HG02943 (cell line): ENCODE measurements around the gene ELN.

ENCODE experiments used
- ATAC-seq: cut with Tn5 transposase; IDR thresholded peaks from one replicate; pipeline ENCODE4 v1.9.1; 2021; ENCODE audit warnings: mild to moderate bottlenecking, low read depth, moderate library complexity; ENCODE audit not compliant: unreplicated experiment

Gene ELN

DNA sequence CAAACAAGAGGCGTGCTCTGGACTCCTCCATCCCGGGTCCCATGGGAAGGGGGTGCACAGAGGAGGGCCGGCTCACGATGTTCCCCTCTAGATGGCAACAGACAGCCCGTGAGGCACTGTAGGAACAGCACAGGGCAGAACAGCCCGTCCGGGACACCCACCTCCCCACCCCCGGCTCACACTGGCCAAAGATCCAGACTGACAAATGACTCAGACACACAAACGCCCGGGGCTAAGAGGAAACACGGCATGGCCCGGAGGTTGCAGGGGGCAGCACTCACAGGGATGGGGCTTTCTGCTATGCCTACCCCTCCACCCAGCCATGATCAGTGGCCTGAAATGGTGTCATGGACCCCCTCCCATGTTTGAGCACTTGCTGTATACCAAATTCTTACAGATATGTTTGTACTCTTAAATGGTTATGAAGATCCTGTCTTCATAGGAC lies 4.9 kb upstream of the ELN start:
- ATAC-seq: no peak

DNA sequence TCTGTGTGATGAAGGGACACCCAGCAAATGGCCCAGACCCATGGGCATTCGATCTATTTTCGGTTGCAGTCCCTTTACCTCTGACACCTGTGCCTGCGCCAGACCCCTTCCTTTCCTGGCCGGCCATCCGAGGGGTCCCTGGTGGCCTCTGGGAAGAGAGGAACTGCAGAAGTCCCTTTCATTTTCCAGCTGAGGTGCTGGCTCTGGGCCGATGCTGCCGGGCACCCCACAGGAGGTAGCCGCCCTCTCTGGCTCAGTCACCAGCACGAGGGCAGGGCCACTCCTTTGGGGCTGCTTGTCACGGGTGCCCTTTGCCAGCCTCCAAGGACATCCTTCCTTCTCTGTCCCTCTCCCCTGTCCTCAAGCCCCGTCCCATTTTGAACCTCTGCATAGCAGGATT lies 4.2 kb upstream of the ELN start:
- no peak for ATAC-seq

- ATAC-seq: no peak
These were observed 2.8 kb upstream of the ELN start for GRCh38 chr7:74025146-74025545.

GRCh38 chr7:74025730-74026129 lies 2.2 kb upstream of the ELN start:
- ATAC-seq: no peak

DNA sequence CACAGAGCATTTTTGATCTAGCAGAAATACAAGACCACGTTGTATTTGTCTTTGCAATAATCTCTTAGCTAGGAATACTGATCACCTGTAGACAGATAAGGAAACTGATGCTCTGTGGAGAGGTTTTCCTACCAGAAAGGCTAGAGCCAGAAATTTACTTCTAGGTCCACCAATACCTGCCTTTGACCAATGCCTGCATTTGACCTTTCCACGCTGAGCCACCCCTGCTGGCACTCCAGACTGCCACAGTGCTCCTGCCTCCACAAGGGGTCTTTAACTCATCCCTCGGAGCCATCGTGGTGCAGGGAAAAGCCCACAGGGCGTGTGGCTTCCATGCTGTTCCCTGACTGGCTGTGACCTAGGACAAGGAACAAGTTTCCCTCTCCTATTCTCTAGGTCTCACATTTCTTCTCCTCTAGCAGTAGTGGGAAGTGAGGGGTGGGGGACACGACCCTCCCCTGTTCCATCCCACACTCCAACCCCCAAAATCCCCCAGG lies 1.5 kb upstream of the ELN start:
- ATAC-seq: no peak

- ATAC-seq: no peak
These were observed 880 bp upstream of the ELN start for GRCh38 chr7:74026903-74027682.

DNA sequence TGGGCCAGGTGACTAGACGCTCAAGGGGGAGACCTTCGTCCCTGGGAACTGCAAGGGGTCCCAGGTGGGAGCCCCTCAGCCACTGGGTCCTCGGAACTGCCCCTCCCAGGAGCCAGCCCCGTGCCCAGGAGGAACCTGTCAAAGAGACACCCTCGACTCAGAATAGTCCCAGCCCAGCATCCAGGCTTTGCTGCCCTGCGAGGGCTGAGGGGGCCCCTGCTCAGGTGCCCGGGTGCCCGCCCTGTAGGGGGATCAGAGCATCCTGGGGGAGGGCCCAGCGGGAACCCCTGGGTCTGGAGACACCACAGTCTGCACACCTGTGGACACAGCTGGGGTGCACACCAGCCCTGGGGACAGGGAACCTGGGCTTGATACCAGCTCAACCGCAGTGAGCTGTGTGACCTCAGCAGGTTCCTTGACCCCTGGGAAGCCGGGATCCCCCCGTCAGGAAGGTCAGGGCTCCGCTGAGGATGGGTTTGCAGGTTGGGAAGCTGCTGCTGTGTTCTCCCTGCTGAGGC lies 407 bp downstream of the ELN start:
- no peak for ATAC-seq

GRCh38 chr7:74029089-74029785 lies 1.3 kb downstream of the ELN start:
- ATAC-seq: no peak

DNA sequence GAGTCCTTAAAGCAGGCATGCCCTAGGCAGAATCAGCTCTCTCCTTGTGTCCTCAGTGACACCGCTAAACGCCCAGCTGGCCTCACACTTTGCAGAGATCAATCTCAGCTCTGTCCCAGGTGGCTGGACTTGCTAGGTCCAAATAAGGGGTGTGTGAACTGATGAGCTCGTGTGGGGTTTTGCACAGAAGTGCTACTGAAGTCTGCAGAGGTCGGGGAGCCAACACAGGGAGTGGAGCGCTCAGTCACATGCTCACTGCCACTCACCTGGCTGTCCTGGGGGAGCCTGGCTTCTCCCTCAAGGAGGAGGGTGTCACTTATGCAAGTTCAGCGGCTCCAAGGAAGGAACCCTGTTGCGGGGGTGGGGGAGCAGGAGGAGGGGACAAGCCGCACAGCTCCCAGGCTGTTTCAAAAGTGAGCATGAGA lies 2.0 kb downstream of the ELN start:
- no peak for ATAC-seq

GRCh38 chr7:74030861-74031260 lies 2.9 kb downstream of the ELN start:
- ATAC-seq: no peak

- ATAC-seq: no peak
These were observed 3.6 kb downstream of the ELN start for GRCh38 chr7:74031403-74032190.

- ATAC-seq: no peak
These were observed 4.2 kb downstream of the ELN start for GRCh38 chr7:74032191-74032490.

- no peak for ATAC-seq
These were observed 4.8 kb downstream of the ELN start for GRCh38 chr7:74032624-74033371.

DNA sequence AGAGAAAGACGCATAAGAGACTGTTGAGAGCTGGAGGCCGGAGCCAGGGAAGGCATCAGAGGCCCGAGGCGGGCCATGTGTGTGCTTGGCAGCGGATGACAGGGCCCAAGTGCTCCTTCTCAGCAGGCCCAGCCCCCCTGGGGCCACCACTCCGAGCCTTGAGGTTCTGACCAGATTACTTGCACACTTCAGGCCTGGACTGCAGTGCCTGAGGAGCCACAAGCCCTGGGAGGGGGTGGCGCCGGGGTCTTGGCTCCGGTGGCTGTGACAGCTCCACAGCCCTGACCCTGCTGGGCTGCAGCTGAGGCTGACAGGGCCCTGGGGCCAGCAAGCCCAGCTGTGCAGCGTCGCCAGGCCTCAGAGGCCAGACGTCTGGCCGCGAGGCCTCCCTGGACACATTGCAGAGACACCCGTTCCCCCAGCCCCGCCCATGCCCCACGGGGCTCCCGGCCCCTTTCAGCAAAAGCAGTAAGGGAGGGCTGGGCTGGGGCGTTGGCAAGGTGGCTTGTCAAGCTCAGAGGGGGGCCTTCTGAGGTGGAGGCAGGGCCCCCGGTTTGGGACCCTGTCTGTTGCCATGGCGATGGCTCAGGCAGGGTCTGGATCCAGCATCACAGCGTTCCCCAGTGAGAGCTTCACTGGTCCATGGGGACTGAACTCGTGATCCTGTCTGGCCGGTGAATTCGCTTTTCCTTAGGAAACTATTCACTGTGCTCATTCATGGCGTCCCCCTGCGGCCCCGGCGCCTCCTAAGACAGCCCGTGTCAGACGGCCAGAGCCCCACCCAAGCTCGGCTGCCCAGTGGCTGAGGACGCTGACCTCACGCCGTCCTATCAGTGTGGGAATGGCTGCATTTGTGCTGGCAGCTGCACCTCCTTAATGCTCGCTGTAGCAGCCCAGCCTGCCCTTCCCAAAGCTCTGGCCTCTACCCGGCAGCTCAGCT lies 5.7 kb downstream of the ELN start:
- no peak for ATAC-seq

DNA sequence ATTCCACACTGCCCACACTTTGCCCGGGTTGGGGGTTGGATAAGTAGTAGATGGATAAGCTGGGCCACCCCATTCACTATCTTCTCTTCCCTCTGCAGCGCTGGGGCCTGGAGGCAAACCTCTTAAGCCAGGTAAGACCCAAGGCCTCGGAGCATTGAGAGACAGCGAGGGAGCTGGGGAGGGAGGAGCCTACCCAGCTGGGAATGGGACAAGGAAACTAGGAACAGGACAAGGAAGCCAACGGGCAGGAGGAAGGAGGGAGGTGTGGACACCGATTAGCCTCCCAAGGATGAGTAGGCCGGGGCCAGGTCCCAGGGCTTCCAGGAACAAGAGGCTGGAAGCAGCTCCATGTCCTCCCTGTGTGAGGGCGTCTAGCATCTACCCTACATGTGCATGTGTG lies 9.6 kb downstream of the ELN start:
- ATAC-seq: no peak

GRCh38 chr7:74038194-74038961 lies 10.4 kb downstream of the ELN start:
- no peak for ATAC-seq

GRCh38 chr7:74039337-74039736 lies 11.4 kb downstream of the ELN start:
- no peak for ATAC-seq

DNA sequence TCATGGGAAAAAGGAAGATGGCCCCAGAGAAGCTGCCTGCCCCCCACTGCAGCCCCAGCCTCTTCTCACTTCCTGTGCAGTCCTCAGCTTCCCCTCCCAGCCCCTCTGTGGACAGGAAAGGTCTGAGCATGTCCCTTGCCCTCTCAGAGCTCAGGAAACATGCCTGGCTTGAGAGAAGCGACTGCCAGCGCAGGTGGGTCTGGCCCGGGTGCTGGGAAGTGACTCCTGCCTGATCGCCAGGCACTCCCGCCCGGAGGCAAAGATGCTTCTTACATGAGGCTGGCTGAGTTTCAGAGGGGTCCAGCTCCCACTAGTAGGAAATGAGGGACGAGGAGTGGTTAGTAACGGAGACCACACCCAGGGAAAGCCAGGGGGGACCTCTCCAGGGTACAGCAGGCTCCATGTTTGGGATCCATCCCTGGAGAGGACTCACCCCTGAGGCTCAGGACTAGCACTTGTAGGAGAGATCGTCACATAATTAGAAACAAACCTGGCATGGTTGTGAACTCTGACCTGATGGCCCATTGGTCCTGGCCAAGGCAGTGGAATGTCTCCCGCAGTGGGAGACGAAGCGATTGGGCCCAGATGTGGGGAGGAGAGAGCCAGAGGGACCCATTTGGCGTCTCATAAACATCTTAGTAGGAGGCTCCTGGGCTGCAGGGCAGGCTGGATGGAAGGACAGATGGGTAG lies 12.3 kb downstream of the ELN start:
- ATAC-seq: no peak
